HCT116 (cell line): ENCODE measurements around the gene SEMA6A. TPM values are rescaled to one million over a fixed set of nuclear protein-coding genes. Genes with fewer than 3 reads are reported as not detected.

Experiments used
- ATAC-seq: fragments of 200-7000 bp; cut with Tn5 transposase; 2 replicates; pipeline ENCODE4 v1.9.1; 2020; ENCODE audit warnings: mild to moderate bottlenecking, moderate library complexity
- BruUV-seq: library from RNA; stranded (reverse); fragments of 400-500 nt; replicated peaks from 2 replicates; lab custom pipeline; 2021; lab: Mats Ljungman, UMichigan
- CTCF ChIA-PET: fragments of 300-600 bp; sonication (Branson Sonifier 250); formaldehyde crosslinking; loops from one replicate; lab custom pipeline; 2021; ENCODE audit warnings: antibody characterized with exemption; lab: Charles Lee
- POLR2A ChIA-PET: fragments of 300-600, 350-600 bp; sonication (Branson Sonifier 250); formaldehyde crosslinking; loops from one replicate; lab custom pipeline; 2021; ENCODE audit warnings: antibody characterized with exemption; lab: Charles Lee
- RAD21 ChIA-PET, 2 experiments: fragments of 300-600 bp; sonication (Branson Sonifier 250); formaldehyde crosslinking; loops; one replicate each; lab custom pipeline; 2023; ENCODE audit warnings: low total read pairs in 2 of 2; ENCODE audit not compliant: uncharacterized antibody in 2 of 2, unreplicated experiment in 2 of 2, low non-redundant PET in 1 of 2; lab: Charles Lee
- DNase-seq: peaks from one replicate; pipeline ENCODE4 v3.0.0-alpha.2; 2010; ENCODE audit warnings: low read depth, low spot score
- H2AFZ ChIP-seq: fragments of 200-600 bp; shearing (Covaris generic), sonication (generic); 2 replicates; pipeline ENCODE4 v1.6.1; 2017; ENCODE audit warnings: low read depth, mixed run types, mixed read lengths, antibody characterized with exemption, low read length; ENCODE audit not compliant: poor library complexity, severe bottlenecking
- H3K27ac ChIP-seq: 2 replicates; pipeline ENCODE4 v1.5.1; 2012; ENCODE audit warnings: low read depth, low read length
- H3K27me3 ChIP-seq: fragments of 200-600 bp; sonication (generic); 2 replicates; pipeline ENCODE4 v1.6.1; 2016; ENCODE audit warnings: mixed run types, low read length, mixed read lengths; ENCODE audit not compliant: insufficient read depth
- H3K36me3 ChIP-seq, 2 experiments: fragments of 200-500 bp in 1 of 2; fragments of 200-600 bp in 1 of 2; sonication (Bioruptor generic) in 1 of 2; sonication (generic) in 1 of 2; 2 replicates each; pipeline versions ENCODE4 v1.5.1 to v1.6.1; 2014 to 2016; ENCODE audit warnings: low read length in 2 of 2, inconsistent platforms in 1 of 2, mixed read lengths in 1 of 2, mixed run types in 1 of 2; ENCODE audit not compliant: insufficient read depth in 2 of 2, control insufficient read depth in 1 of 2
- H3K4me1 ChIP-seq, 2 experiments: fragments of 200-600 bp in 1 of 2; sonication (generic) in 1 of 2; 2 replicates each; pipeline versions ENCODE4 v1.5.1 to v1.6.1; 2012 to 2017; ENCODE audit warnings: low read length in 2 of 2, inconsistent platforms in 1 of 2, mild to moderate bottlenecking in 1 of 2, mixed read lengths in 1 of 2, mixed run types in 1 of 2, moderate library complexity in 1 of 2; ENCODE audit not compliant: insufficient read depth in 2 of 2, control insufficient read depth in 1 of 2
- H3K4me2 ChIP-seq: fragments of 200-600 bp; sonication (generic); 2 replicates; pipeline ENCODE4 v1.6.1; 2017; ENCODE audit warnings: mixed run types, low read length, mixed read lengths
- H3K4me3 ChIP-seq, 2 experiments: fragments of 200-600 bp in 1 of 2; sonication (generic) in 1 of 2; replicated peaks in 1 of 2; 2 replicates each; pipeline ENCODE4 v1.5.1; 2011 to 2016; ENCODE audit warnings: low read length in 2 of 2, control low read depth in 1 of 2, low read depth in 1 of 2, mild to moderate bottlenecking in 1 of 2, mixed read lengths in 1 of 2, mixed run types in 1 of 2
- H3K79me2 ChIP-seq: fragments of 200-600 bp; sonication (generic); 2 replicates; pipeline ENCODE4 v1.6.1; 2017; ENCODE audit warnings: mild to moderate bottlenecking, mixed run types, low read length, moderate library complexity, mixed read lengths; ENCODE audit not compliant: insufficient read depth
- H3K9ac ChIP-seq: fragments of 200-600 bp; sonication (generic); 2 replicates; pipeline ENCODE4 v1.6.1; 2016; ENCODE audit warnings: low read length, mixed read lengths
- H3K9me2 ChIP-seq: fragments of 200-600 bp; sonication (generic), shearing (Covaris generic); 2 replicates; pipeline ENCODE4 v1.6.1; 2017; ENCODE audit warnings: mixed run types, mild to moderate bottlenecking, moderate library complexity; ENCODE audit not compliant: insufficient read depth
- H3K9me3 ChIP-seq, 2 experiments: fragments of 200-500 bp in 1 of 2; fragments of 200-600 bp in 1 of 2; sonication (Bioruptor generic) in 1 of 2; sonication (generic) in 1 of 2; 2 replicates each; pipeline ENCODE4 v1.6.1; 2014 to 2017; ENCODE audit warnings: low read length in 2 of 2, mixed read lengths in 2 of 2, inconsistent platforms in 1 of 2, low read depth in 1 of 2, mild to moderate bottlenecking in 1 of 2, mixed run types in 1 of 2, moderate library complexity in 1 of 2; ENCODE audit not compliant: control insufficient read depth in 1 of 2, insufficient read depth in 1 of 2
- H4K20me1 ChIP-seq: fragments of 200-600 bp; sonication (generic), shearing (Covaris generic); 2 replicates; pipeline ENCODE4 v1.6.1; 2017; ENCODE audit warnings: mixed run types, mild to moderate bottlenecking, moderate library complexity; ENCODE audit not compliant: insufficient read depth
- ATF3 ChIP-seq: IDR thresholded peaks from 2 replicates; pipeline ENCODE4 v1.6.1; 2012
- CEBPB ChIP-seq: IDR thresholded peaks from 2 replicates; pipeline ENCODE4 v1.6.1; 2012; ENCODE audit warnings: low read depth
- FOSL1 ChIP-seq: IDR thresholded peaks from 2 replicates; pipeline ENCODE4 v1.6.1; 2012; ENCODE audit warnings: low read depth
- intact Hi-C: fragments of 100-400 bp; cut with micrococcal nuclease; formaldehyde crosslinking; loops from 2 replicates; pipeline ENCODE4 v1.10.0; 2022
- total RNA-seq: library from RNA; stranded (reverse); gene quantifications from one replicate; pipeline ENCODE4 v1.2.1, GENCODE V29; 2021; ENCODE audit not compliant: unreplicated experiment
- TF ChIP-seq, protein P1 (sequence below), 3 experiments: fragments of 200-600 bp in 1 of 3; sonication (generic) in 1 of 3; IDR thresholded peaks in 2 of 3; conservative IDR thresholded peaks in 1 of 3; 2 replicates each; pipeline ENCODE4 v1.5.1; 2012 to 2017; ENCODE audit warnings: low read depth in 2 of 3, low read length in 2 of 3, antibody characterized with exemption in 1 of 3, borderline replicate concordance in 1 of 3, control low read depth in 1 of 3, mild to moderate bottlenecking in 1 of 3, mixed read lengths in 1 of 3, mixed run types in 1 of 3, moderate library complexity in 1 of 3; ENCODE audit not compliant: insufficient read depth in 1 of 3

SEMA6A gene
- total RNA-seq, 1 experiment from 2014 or later = 6.7 TPM

DNA sequence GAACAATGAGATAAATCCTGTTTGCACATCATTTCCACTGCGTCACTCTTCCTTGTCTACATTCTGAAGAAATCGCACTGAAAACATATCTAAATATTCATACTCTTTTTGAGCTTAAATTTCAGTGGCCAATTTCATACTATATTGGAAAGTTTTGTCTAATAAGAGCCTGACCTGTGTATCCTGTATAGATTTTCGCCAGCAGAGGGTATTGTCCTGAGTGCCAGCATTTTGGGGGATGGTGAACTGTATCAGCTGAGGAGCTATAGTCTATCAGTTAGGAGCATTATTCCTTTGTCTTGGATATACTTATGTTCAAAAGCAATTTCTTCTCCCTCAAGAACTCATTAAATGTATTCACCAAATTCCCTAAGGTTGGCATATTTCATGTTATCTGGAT is 102.3 kb downstream of the SEMA6A start:
- BruUV-seq = no TSS peak
- H2AFZ ChIP-seq = no peak overlapping the region
- H4K20me1 ChIP-seq = no peaks in the 10 kb centered on the region
- DNase-seq = no peak
- no peaks in the 10 kb centered on the region for H3K79me2 ChIP-seq
- no peak overlapping the region for H3K4me3 ChIP-seq
- peaks cover 0 to 5% of the 10 kb centered on the region in 2 experiments; a peak in 1 of 4 replicates for H3K9me3 ChIP-seq
- H3K9me2 ChIP-seq = no peaks in the 10 kb centered on the region
- peak; percentile 40; the same call in 1 of the 2 replicates for ATAC-seq
- H3K9ac ChIP-seq = no peak overlapping the region
- POLR2A ChIA-PET = no interaction called here
- H3K4me2 ChIP-seq = no peak overlapping the region
- H3K27me3 ChIP-seq = no peaks in the 10 kb centered on the region
- no peaks in the 10 kb centered on the region for H3K4me1 ChIP-seq
- RAD21 ChIA-PET = no interaction called here
- intact Hi-C loops = no loop called here
- H3K27ac ChIP-seq = no peak overlapping the region
- TF ChIP-seq CEBPB (no peak), ATF3 (no peak)
- TF ChIP-seq, protein P1, sequence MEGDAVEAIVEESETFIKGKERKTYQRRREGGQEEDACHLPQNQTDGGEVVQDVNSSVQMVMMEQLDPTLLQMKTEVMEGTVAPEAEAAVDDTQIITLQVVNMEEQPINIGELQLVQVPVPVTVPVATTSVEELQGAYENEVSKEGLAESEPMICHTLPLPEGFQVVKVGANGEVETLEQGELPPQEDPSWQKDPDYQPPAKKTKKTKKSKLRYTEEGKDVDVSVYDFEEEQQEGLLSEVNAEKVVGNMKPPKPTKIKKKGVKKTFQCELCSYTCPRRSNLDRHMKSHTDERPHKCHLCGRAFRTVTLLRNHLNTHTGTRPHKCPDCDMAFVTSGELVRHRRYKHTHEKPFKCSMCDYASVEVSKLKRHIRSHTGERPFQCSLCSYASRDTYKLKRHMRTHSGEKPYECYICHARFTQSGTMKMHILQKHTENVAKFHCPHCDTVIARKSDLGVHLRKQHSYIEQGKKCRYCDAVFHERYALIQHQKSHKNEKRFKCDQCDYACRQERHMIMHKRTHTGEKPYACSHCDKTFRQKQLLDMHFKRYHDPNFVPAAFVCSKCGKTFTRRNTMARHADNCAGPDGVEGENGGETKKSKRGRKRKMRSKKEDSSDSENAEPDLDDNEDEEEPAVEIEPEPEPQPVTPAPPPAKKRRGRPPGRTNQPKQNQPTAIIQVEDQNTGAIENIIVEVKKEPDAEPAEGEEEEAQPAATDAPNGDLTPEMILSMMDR (IDR thresholded peaks at IDR 0.05 in 2 of 3, conservative IDR thresholded peaks at IDR 0.05 in 1 of 3; ENCODE audit: borderline replicate concordance in 1 of 3, insufficient read depth in 1 of 3, low read depth in 2 of 3, low read length in 2 of 3) = peak in 2 of 3 experiments; percentile 14 to 32; a peak in 2 of 6 replicates
- TF ChIP-seq, all 23 proteins: peak for 1
- no peaks in the 10 kb centered on the region; a peak in 1 of 4 replicates for H3K36me3 ChIP-seq
- CTCF ChIA-PET = no interaction called here

DNA sequence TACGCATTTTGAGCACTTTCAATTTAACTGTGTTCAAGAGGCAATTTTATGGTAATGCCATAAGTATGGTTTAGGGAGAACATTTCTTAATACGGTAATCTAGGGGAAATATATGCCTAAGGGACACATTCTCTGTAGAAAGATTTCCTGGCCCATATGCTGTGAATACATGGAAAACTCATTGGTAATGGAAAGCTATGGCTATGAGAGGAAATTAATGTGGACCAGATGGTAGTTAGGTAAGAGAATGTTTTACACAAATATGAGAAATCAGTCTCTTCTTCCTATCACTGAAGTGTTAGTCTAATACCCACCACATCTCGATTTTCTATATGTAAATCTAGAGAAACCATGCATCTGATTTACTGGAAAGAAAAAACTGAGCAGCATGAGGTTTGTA is 105.0 kb downstream of the SEMA6A start:
- CTCF ChIA-PET = no interaction called here
- H3K9ac ChIP-seq = no peak overlapping the region
- RAD21 ChIA-PET = no interaction called here
- no peak for TF ChIP-seq ATF3
- TF ChIP-seq FOSL1 = no peak
- TF ChIP-seq, all 23 proteins: peak for 0
- H4K20me1 ChIP-seq = no peaks in the 10 kb centered on the region
- no peak for DNase-seq
- H3K4me3 ChIP-seq = no peak overlapping the region
- no peaks in the 10 kb centered on the region for H3K79me2 ChIP-seq
- H3K36me3 ChIP-seq = no peaks in the 10 kb centered on the region
- intact Hi-C loops = no loop called here
- H3K27me3 ChIP-seq = no peaks in the 10 kb centered on the region
- H3K9me3 ChIP-seq = no peaks in the 10 kb centered on the region
- H3K9me2 ChIP-seq = no peaks in the 10 kb centered on the region
- no peak for ATAC-seq
- no peak overlapping the region for H3K4me2 ChIP-seq
- BruUV-seq = no TSS peak
- POLR2A ChIA-PET = no interaction called here
- H3K27ac ChIP-seq = no peak overlapping the region
- no peak overlapping the region for H2AFZ ChIP-seq
- H3K4me1 ChIP-seq = no peaks in the 10 kb centered on the region
